ENCODE results near the gene ZDHHC1.

DNA sequence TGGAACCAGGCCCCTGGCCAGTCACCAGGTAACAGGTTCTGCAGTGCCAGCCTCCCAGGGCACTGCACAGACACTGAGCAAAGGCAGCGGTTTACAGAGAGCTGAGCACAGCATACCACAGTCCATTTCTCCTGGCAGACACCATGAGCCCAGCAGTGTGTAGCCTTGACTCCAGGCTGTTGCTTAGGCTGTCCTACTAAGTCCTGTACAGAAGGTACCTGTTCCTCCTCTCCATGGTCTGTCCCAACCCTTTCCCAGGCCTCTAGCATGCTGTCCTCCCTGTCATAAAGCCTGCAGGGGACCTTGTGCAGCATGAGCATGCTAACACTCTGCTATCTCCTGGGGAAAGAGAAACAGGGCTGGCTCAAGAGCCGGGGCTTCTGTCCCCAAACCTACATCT is 44.7 kb upstream of the ZDHHC1 start:
- TF ChIP-seq, protein P1, sequence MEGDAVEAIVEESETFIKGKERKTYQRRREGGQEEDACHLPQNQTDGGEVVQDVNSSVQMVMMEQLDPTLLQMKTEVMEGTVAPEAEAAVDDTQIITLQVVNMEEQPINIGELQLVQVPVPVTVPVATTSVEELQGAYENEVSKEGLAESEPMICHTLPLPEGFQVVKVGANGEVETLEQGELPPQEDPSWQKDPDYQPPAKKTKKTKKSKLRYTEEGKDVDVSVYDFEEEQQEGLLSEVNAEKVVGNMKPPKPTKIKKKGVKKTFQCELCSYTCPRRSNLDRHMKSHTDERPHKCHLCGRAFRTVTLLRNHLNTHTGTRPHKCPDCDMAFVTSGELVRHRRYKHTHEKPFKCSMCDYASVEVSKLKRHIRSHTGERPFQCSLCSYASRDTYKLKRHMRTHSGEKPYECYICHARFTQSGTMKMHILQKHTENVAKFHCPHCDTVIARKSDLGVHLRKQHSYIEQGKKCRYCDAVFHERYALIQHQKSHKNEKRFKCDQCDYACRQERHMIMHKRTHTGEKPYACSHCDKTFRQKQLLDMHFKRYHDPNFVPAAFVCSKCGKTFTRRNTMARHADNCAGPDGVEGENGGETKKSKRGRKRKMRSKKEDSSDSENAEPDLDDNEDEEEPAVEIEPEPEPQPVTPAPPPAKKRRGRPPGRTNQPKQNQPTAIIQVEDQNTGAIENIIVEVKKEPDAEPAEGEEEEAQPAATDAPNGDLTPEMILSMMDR (IDR thresholded peaks at IDR 0.05), result no peak
- TF ChIP-seq POLR2A (IDR thresholded peaks at IDR 0.05), result no peak
